Left lung (tissue), 10 donors: ENCODE data around the gene CMPK1. TPM values are rescaled to one million over a fixed set of nuclear protein-coding genes. Genes with fewer than 3 reads are reported as not detected.

Experiments used
- ATAC-seq: fragments of 200-7000 bp; cut with Tn5 transposase; one replicate; pipeline ENCODE4 v1.9.1; 2020; ENCODE audit warnings: moderate library complexity
- DNase-seq, 4 donors: peaks; one replicate each; pipeline ENCODE4 v3.0.0-alpha.2; 2013 to 2020
- H3K27ac ChIP-seq, 2 donors: fragments of 200-600 bp; sonication (generic) in 1 of 2; one replicate each; pipeline versions ENCODE4 v1.5.0 to v1.8.0; 2020 to 2021
- H3K27me3 ChIP-seq, 2 donors: fragments of 200-600 bp; sonication (generic) in 1 of 2; one replicate each; pipeline versions ENCODE4 v1.5.0 to v1.8.0; 2020 to 2021
- H3K36me3 ChIP-seq, 2 donors: fragments of 200-600 bp; sonication (generic) in 1 of 2; one replicate each; pipeline versions ENCODE4 v1.5.0 to v1.8.0; 2020 to 2021
- H3K4me1 ChIP-seq, 2 donors: fragments of 200-600 bp; one replicate each; pipeline ENCODE4 v1.8.0; 2021
- H3K4me3 ChIP-seq, 2 donors: fragments of 200-600 bp; sonication (generic) in 1 of 2; one replicate each; pipeline versions ENCODE4 v1.5.0 to v1.8.0; 2020 to 2021; ENCODE audit warnings: mild to moderate bottlenecking in 1 of 2
- H3K9me3 ChIP-seq, 2 donors: fragments of 200-600 bp; sonication (generic) in 1 of 2; one replicate each; pipeline versions ENCODE4 v1.5.0 to v1.8.0; 2020 to 2021
- intact Hi-C, 2 donors: fragments of 100-400 bp; cut with DNase I; formaldehyde crosslinking; loops; one replicate each; pipeline versions ENCODE4 v1.11.2 to v1.14.2; 2022
- polyA plus RNA-seq, 6 donors: library from polyadenylated mRNA; unstranded; fragments of 120-200 nt; gene quantifications; one replicate each; pipeline ENCODE4 v1.2.1, GENCODE V29; 2013; ENCODE audit not compliant: insufficient read length in 6 of 6
- total RNA-seq, 2 donors: library from RNA; stranded (reverse); fragmentation: NEBNext Ultra II Directional; extraction: Animal tissue kit (Norgen Biotek cat#: 25700); gene quantifications; one replicate each; pipeline ENCODE4 v1.2.1, GENCODE V29; 2021
- TF ChIP-seq, protein P1 (sequence below), 2 donors: fragments of 200-600 bp; sonication (generic) in 1 of 2; IDR thresholded peaks; one replicate each; pipeline versions ENCODE4 v1.5.0 to v1.8.0; 2021; ENCODE audit warnings: antibody characterized with exemption in 2 of 2
- donor health status: DM: no; HTN: yes; CAD: no.
- donor health status: DM: no; HTN: no; CAD: no.

Gene CMPK1
- total and polyA plus RNA-seq, 8 donors, result 76.2 to 128 (median 94.6) TPM

GRCh38 chr1:47409311-47410067 is 75.9 kb downstream of the CMPK1 start:
- Histone ChIP-seq H3K9me3 (no peaks in the 10 kb centered on the region), H3K27ac (no peak overlapping the region), H3K4me3 (no peak overlapping the region), H3K36me3 (no peaks in the 10 kb centered on the region), H3K27me3 (peaks cover 0 to 29% of the 10 kb centered on the region in 2 donors), H3K4me1 (no peaks in the 10 kb centered on the region)
- no peak for DNase-seq
- intact Hi-C loops, result no loop called here
- TF ChIP-seq, protein P1, sequence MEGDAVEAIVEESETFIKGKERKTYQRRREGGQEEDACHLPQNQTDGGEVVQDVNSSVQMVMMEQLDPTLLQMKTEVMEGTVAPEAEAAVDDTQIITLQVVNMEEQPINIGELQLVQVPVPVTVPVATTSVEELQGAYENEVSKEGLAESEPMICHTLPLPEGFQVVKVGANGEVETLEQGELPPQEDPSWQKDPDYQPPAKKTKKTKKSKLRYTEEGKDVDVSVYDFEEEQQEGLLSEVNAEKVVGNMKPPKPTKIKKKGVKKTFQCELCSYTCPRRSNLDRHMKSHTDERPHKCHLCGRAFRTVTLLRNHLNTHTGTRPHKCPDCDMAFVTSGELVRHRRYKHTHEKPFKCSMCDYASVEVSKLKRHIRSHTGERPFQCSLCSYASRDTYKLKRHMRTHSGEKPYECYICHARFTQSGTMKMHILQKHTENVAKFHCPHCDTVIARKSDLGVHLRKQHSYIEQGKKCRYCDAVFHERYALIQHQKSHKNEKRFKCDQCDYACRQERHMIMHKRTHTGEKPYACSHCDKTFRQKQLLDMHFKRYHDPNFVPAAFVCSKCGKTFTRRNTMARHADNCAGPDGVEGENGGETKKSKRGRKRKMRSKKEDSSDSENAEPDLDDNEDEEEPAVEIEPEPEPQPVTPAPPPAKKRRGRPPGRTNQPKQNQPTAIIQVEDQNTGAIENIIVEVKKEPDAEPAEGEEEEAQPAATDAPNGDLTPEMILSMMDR (IDR thresholded peaks at IDR 0.05), result no peak
- ATAC-seq, result peak; percentile 30

DNA sequence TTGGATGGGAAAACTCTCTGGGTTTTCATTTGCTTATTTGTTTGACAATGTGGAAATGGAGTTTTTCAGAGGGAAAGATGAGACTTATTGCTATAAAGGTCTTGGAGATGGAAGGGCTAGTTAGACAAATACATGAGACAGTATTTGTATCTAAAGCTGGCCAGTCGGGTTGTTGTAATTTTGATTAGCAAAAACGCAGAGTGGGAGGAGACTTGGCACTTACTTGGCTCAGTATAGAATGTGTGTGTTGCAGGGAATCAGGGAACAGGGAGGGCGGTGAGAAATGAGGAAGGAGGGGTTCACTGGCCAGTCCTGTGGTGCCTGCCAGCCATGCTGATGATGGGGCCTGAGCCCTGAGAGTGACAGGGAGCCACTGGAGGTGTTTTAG is 76.5 kb downstream of the CMPK1 start:
- no peak for ATAC-seq
- Histone ChIP-seq H3K27ac (no peak overlapping the region), H3K4me3 (no peak overlapping the region), H3K27me3 (peaks cover 0 to 33% of the 10 kb centered on the region in 2 donors), H3K4me1 (no peaks in the 10 kb centered on the region), H3K9me3 (no peaks in the 10 kb centered on the region), H3K36me3 (no peaks in the 10 kb centered on the region)
- TF ChIP-seq, protein P1 (IDR thresholded peaks at IDR 0.05), result no peak
- no peak for DNase-seq
- intact Hi-C loops, result no loop called here

- intact Hi-C loops, result no loop called here
- no peak overlapping the region for H3K4me3 ChIP-seq
- H3K27ac ChIP-seq, result no peak overlapping the region
- DNase-seq (no peak), ATAC-seq (no peak)
- no peaks in the 10 kb centered on the region for H3K4me1 ChIP-seq
- H3K27me3 ChIP-seq, result peaks cover 7 to 33% of the 10 kb centered on the region in 2 donors
- H3K36me3 ChIP-seq, result no peaks in the 10 kb centered on the region
- H3K9me3 ChIP-seq, result no peaks in the 10 kb centered on the region
- TF ChIP-seq, protein P1 (IDR thresholded peaks at IDR 0.05), result no peak
Measured at GRCh38 chr1:47411436-47411835, 77.8 kb downstream of the CMPK1 start.

- H3K4me1 ChIP-seq, result no peaks in the 10 kb centered on the region
- H3K9me3 ChIP-seq, result no peaks in the 10 kb centered on the region
- ATAC-seq (no peak), DNase-seq (no peak)
- H3K27me3 ChIP-seq, result peaks cover 18 to 40% of the 10 kb centered on the region in 2 donors
- no peak overlapping the region for H3K4me3 ChIP-seq
- TF ChIP-seq, protein P1 (IDR thresholded peaks at IDR 0.05), result no peak
- no peaks in the 10 kb centered on the region for H3K36me3 ChIP-seq
- intact Hi-C loops, result no loop called here
- H3K27ac ChIP-seq, result no peak overlapping the region
Measured at GRCh38 chr1:47412437-47412836, 78.8 kb downstream of the CMPK1 start.

GRCh38 chr1:47415728-47416318 is 82.2 kb downstream of the CMPK1 start, which contains the start of gene FOXE3:
FOXE3 (plus strand) TSS chr1:47416285; CDS start chr1:47416316, 31 bp downstream.
- TF ChIP-seq, protein P1 (IDR thresholded peaks at IDR 0.05), result no peak

More at GRCh38 chr1:47415728-47416318, 82.2 kb downstream of the CMPK1 start, which contains the start of gene FOXE3:
- no peak within 1 kb of the TSS for H3K4me3 ChIP-seq
- peaks cover 26 to 70% of the 10 kb centered on the region in 2 donors for H3K27me3 ChIP-seq
- intact Hi-C loops, result no loop called here
- no peaks in the 10 kb centered on the region for H3K36me3 ChIP-seq
- no peak for ATAC-seq
- no peak for DNase-seq
- no peaks in the 10 kb centered on the region for H3K4me1 ChIP-seq
- H3K9me3 ChIP-seq, result no peaks in the 10 kb centered on the region
- no peak within 1 kb of the TSS for H3K27ac ChIP-seq
